HG02852 (cell line): Measurements from ENCODE around the gene QKI.

Experiments
- ATAC-seq: cut with Tn5 transposase; IDR thresholded peaks from one replicate; pipeline ENCODE4 v1.9.1; 2021; ENCODE audit warnings: mild to moderate bottlenecking, moderate library complexity; ENCODE audit not compliant: unreplicated experiment

The QKI gene

DNA sequence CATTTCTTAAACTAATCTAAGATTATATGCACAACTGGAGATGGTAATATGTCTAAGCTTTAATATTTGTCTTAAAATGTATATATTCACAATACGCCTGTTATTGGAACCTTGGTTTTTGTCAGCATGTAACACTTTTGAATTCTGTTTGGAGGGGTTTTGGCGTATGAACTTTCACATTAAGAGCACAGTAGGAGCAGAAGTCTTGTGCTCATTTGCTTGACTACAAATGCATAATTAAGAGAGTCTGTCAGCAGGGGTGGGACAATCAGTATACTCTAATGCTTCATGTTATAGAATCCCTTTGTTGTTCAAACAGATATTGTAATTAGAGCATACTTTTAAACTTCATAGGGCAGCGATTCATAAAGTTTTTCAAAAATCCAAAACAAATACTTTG is 112.8 kb downstream of the QKI start:
- ATAC-seq = no peak

GRCh38 chr6:163529605-163530004 is 115.1 kb downstream of the QKI start:
- no peak for ATAC-seq

DNA sequence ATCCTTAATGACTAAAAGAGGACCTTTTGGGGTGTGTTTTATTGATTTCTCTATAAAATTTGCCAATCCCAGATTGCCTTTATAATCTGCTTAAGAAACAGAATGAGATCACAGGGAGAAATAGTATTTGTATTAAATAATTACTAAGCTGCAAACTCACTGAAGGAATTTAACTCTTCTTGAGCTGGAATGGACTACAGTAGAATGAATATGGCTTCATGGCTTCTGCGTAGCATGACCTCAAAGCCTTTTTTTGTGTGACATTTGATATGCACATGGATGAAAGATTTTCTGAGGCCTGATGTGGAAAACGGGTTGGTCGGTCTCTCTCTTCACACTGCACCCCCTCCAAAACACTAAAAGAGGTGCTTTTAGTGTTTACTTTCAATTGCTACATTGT is 115.9 kb downstream of the QKI start:
- no peak for ATAC-seq

- no peak for ATAC-seq
Measured at GRCh38 chr6:163531122-163531521, 116.6 kb downstream of the QKI start.

- ATAC-seq = no peak
Measured at GRCh38 chr6:163532526-163533078, 118.1 kb downstream of the QKI start.

GRCh38 chr6:163533443-163533842 is 118.9 kb downstream of the QKI start:
- no peak for ATAC-seq

- no peak for ATAC-seq
Measured at GRCh38 chr6:163536770-163537169, 122.3 kb downstream of the QKI start.

DNA sequence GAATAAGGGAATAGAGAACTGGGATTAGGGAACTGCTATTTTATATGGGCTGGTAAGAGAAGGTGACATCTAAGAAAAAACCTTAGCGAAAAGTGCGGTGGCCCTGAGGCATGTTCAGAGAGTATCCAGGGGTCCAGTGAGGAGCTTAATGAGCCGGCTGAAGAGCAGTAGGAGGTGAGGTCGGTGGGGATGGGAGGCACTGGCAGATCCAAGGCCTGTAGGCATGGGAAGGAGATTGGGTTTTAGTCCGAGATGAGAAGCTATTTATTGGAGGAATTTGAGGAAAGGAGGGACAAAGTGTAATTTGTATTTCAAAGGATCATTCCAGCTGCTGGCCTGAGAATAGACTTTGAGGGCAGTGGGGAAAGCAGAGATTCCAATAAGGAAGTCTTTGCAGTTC is 123.8 kb downstream of the QKI start:
- no peak for ATAC-seq

DNA sequence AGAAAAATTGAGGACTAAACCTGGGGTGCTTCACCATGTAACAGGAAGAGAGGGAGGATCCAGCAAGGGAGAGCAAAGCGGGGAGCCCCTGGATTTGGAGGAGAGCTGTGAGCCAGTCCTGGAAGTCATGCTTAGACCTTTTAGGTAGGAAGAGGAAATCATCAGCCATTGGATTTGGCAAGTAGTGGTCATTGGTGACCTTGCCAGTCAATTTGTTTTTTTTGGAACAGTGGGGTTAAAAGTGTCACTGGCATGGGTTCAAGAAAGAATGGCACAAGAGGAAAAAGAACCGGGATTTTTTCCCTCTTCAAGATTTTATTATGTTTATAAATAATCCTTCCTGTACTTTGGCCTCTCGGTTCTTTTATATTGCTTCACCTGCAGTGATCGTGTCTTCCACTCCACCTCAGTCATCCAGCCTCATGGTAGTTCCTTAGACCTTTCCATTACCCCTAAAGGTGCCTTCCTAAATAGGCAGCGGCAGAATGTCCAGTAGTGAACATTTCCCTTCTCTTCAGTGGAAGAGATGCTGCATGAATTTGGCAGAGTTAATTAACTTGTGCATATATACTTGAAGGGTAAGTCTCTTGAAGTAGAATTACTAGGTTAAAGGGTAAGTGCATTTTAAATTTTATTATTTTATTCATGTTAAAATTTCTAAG is 124.7 kb downstream of the QKI start:
- ATAC-seq = no peak

DNA sequence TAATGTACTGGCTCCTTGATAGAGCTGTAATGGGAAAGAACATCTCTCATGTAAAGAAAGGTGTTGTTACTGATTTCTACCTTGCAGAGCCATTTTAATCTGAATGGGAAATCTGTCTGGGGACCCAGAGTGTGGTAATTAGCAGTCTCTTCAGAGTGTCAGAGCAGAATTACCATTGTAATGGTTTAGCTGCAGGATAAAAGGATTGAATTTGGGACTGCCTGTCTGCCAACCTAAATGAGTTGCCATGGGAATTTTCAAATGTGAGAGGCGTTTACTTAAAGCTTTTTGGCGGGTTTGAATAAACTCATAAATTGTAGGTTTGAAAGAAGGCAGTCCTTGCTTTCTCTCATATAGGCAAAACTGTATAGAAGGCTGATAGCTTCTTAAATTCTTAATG is 128.8 kb downstream of the QKI start:
- ATAC-seq = no peak

DNA sequence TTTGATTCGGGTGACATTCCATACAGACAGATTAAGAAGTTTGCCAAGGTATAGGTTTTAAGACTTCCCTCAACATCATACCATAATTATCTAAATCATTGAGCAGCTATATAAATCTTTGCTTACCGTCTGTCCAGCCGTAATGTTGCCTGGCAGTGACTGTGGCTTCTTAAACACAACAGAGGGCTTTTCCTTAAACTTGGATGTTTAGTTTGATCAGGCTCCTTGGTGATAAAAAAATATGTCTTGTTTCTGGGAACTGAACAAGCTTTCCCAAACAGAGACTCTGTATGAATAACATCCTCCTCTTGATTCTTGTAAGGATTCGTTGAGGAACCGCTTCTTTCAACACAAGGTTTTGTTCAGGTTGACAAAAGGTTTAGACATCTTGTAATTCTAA is 130.9 kb downstream of the QKI start:
- no peak for ATAC-seq

GRCh38 chr6:163547287-163547686 is 132.8 kb downstream of the QKI start:
- ATAC-seq = no peak

DNA sequence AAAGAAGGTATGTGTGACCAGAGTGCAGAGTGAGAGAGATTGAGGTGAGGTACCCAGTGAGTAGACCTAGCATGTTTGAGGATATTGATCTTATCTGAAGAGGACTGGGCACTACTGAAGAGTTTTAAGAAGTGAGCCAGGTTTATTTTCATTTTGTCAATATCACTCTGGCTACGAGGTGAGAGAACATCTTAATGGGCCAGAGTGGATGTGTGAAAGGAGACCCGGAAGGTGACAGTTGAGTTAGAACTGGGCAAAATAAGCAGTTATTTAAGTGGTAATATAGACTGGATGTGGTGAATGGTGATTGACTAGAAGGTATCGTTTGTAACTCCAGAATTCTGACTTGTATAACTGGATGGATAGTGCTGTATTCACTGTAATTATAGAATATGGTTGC is 134.1 kb downstream of the QKI start:
- no peak for ATAC-seq

- ATAC-seq = no peak
Measured at GRCh38 chr6:163554032-163554431, 139.5 kb downstream of the QKI start.

DNA sequence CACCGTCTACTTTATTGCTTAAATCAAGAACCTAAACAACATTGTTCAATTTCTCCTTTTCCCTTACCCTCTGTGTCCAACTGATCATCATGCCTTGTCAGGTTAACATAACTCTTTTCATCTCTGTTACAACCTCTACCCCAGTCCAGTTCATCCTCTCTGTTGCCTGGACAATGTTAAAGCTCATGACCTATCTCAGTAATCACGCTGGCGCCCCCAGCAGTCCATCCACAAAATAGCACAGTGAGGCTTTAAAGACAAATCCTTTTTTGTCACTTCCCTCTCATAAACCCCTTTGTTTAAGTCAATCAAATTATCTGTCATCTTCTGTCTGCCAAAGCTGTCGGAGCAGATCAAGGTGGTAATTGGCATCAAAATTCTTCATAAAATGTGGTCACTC is 140.1 kb downstream of the QKI start:
- no peak for ATAC-seq

GRCh38 chr6:163559661-163560060 is 145.1 kb downstream of the QKI start:
- no peak for ATAC-seq

DNA sequence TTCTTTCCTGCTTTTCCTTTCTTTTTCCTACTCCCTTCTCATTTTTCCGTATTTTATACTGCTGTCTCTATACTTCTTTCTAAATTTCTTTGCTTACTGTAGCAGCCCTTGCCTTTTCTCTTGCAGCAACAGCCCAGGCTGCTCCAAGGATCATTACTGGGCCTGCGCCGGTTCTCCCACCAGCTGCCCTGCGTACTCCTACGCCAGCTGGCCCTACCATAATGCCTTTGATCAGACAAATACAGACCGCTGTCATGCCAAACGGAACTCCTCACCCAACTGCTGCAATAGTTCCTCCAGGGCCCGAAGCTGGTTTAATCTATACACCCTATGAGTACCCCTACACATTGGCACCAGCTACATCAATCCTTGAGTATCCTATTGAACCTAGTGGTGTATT is 148.8 kb downstream of the QKI start:
- ATAC-seq = no peak

- no peak for ATAC-seq
Measured at GRCh38 chr6:163564534-163564933, 150.0 kb downstream of the QKI start.

GRCh38 chr6:163565140-163565539 is 150.6 kb downstream of the QKI start:
- ATAC-seq = no peak

DNA sequence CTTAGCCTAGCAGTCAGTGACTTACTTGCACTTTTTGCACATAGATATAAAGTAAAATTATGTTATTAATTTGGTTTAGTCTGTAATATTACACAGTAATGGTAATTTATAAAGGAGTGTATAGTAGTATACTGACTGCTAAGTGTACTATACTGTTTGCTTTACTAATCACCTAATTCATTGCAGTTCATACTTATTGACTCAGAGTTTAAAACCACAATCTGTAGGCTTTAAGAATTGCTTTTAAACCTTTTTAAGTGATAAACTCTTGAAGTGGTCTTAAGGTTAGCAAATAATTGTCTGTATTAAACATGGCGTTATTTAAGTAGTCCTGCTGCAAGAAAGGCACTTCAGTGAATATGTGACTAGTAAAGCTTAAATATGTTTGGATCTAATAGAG is 151.5 kb downstream of the QKI start:
- ATAC-seq = no peak

GRCh38 chr6:163568275-163568674 is 153.8 kb downstream of the QKI start:
- ATAC-seq = no peak

GRCh38 chr6:163570579-163571231 is 156.2 kb downstream of the QKI start:
- no peak for ATAC-seq

DNA sequence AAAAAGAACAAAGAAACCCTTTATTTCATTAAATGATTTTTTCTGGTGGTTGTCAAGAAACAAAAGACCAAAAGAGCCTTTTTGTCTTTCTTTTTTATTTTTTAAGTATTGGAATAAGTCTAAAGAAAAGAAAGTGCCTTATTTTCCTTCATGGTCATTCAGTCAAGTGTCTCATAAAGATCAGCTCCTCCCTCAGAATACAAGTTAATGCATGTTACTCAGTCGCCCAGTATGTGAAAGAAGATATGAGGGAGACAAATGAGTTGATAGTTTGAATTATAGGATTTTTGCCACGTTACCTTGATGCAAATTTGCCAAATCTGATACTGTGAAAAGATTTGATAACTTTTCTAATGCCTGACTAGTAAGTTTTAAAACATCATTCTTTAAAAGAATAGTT is 157.2 kb downstream of the QKI start:
- ATAC-seq = no peak
